Measurements from ENCODE around the gene OPTN. TPM values are rescaled to one million over a fixed set of nuclear protein-coding genes. Genes with fewer than 3 reads are reported as not detected.

The OPTN gene
- total and polyA plus RNA-seq, 2 of the 8 experiments (the other 6 are each of a cell fraction or from before 2014, with no cell fraction given): 4.8 to 20.1 TPM

DNA sequence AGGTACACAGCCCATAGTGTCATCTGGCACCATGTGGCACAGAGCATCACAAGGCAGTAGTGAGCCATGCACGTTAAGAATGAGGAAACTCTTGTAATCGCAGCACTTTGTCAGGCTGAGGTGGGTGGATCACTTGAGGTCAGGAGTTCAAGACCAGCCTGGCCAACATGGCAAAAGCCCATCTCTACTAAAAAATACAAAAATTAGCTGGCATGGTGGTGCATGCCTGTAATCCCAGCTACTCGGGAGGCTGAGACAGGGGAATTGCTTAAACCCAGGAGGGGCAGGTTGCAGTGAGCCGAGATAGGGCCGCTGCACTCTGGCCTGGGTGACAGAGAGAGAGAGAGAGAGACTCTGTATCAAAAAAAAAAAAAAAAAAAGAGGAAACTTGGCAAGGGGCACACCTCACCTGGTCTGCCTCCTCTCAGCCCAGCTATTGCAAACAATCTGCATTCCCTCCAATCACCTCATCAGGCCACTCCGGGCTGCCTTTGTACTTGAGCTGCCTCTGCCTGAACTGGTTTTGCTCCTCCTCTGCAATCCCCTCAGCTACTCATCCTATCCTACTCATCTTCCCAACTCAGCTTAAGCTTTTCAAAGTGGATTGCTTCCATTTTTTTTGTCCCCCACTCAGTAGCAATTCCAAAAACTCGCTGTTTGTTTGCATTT is 46.0 kb upstream of the OPTN start:
- Histone ChIP-seq H3K18ac (ENCODE audit: extremely low read depth, low read length) (no peak overlapping the region; the same call in 1 of the 2 replicates), H3K27me3 (replicated peaks in 1 of 4; ENCODE audit: control insufficient read depth in 3 of 4, extremely low read depth in 1 of 4, insufficient read depth in 3 of 4, low read length in 3 of 4) (no peaks in the 10 kb centered on the region; a peak in 2 of 7 replicates), H3K36me3 (ENCODE audit: control insufficient read depth in 2 of 4, insufficient read depth in 4 of 4, low read length in 3 of 4) (no peaks in the 10 kb centered on the region), H3K9me3 (ENCODE audit: insufficient read depth in 2 of 2, low read depth in 1 of 2, low read length in 1 of 2) (no peaks in the 10 kb centered on the region), H2AFZ (ENCODE audit: low read length) (peak overlapping the region; percentile 65; the same call in 1 of the 2 replicates), H3K4me1 (replicated peaks in 1 of 4; ENCODE audit: control insufficient read depth in 3 of 4, insufficient read depth in 4 of 4, low read length in 3 of 4) (peaks cover 0 to 1% (median 0%) of the 10 kb centered on the region in 4 experiments; a peak in 4 of 7 replicates), H4K91ac (replicated peaks; ENCODE audit: insufficient read length, low read length) (no peak overlapping the region), H3K4me2 (ENCODE audit: insufficient read depth in 1 of 2, low read depth in 2 of 2, low read length in 2 of 2) (no peak overlapping the region), H2AK5ac (ENCODE audit: low read depth, low read length) (no peak overlapping the region), H3K56ac (replicated peaks; ENCODE audit: insufficient read length, low read depth, low read length) (no peak overlapping the region), H3K79me2 (ENCODE audit: control insufficient read depth in 1 of 2, insufficient read depth in 2 of 2, low read length in 2 of 2) (no peaks in the 10 kb centered on the region), H4K5ac (ENCODE audit: insufficient read length, low read depth, low read length) (no peak overlapping the region), H2BK20ac (ENCODE audit: low read length) (no peak overlapping the region), H3K4me3 (ENCODE audit: extremely low read depth in 1 of 4, insufficient read depth in 2 of 4, low read depth in 3 of 4, low read length in 4 of 4) (no peak overlapping the region), H4K8ac (ENCODE audit: extremely low read depth, insufficient read depth, low read length) (no peak overlapping the region), H3K27ac (ENCODE audit: low read depth, low read length) (no peak overlapping the region), H3K23ac (ENCODE audit: insufficient read length) (no peak overlapping the region), H3K23me2 (ENCODE audit: low read depth, low read length) (no peaks in the 10 kb centered on the region; the same call in 1 of the 2 replicates), H3K9ac (replicated peaks in 1 of 4; ENCODE audit: extremely low read depth in 1 of 4, low read depth in 3 of 4, low read length in 3 of 4) (no peak overlapping the region), H4K20me1 (replicated peaks in 1 of 2; ENCODE audit: control insufficient read depth in 1 of 2, insufficient read depth in 2 of 2, low read length in 2 of 2) (no peaks in the 10 kb centered on the region), H3K14ac (ENCODE audit: insufficient read length) (no peak overlapping the region), H2BK12ac (ENCODE audit: low read depth, low read length) (peak overlapping the region; percentile 0; the same call in 1 of the 2 replicates), H2BK15ac (ENCODE audit: low read length) (no peak overlapping the region), H3K79me1 (ENCODE audit: low read depth, low read length) (no peaks in the 10 kb centered on the region), H2BK5ac (ENCODE audit: low read depth, low read length) (no peak overlapping the region), H2BK120ac (replicated peaks; ENCODE audit: low read depth, low read length) (no peak overlapping the region), H3K4ac (replicated peaks; ENCODE audit: insufficient read length, low read depth, low read length) (no peak overlapping the region)
- FAIRE-seq (no peak), DNase-seq (ENCODE audit: low read depth in 1 of 2, low spot score in 2 of 2) (no peak)
- ChIA-PET POLR2A (ENCODE audit: partially characterized antibody) (no interaction called here), CTCF (ENCODE audit: partially characterized antibody) (interaction anchor here (0.8 to 3.2 kb wide), 9 partner anchors 8 to 272 kb away, joined by 3 to 20 read pairs (median 6); no protein-coding TSS in a partner anchor)
- TF ChIP-seq KDM5A (IDR thresholded peaks at IDR 0.05; ENCODE audit: low read length): no peak
- TF ChIP-seq EGR1 (IDR thresholded peaks at IDR 0.05; ENCODE audit: borderline replicate concordance, low read depth, low read length): no peak
- no peak for TF ChIP-seq RAD21 (IDR thresholded peaks at IDR 0.05 in 1 of 2, conservative IDR thresholded peaks at IDR 0.05 in 1 of 2; ENCODE audit: low read depth in 2 of 2, low read length in 2 of 2)
- no peak for TF ChIP-seq HDAC2 (IDR thresholded peaks at IDR 0.05; ENCODE audit: borderline replicate concordance in 1 of 2, low read depth in 2 of 2, low read length in 2 of 2)
- no peak for TF ChIP-seq CREB1 (IDR thresholded peaks at IDR 0.05)
- no peak for TF ChIP-seq SAP30 (IDR thresholded peaks at IDR 0.05; ENCODE audit: insufficient read depth, insufficient replicate concordance, low read length)
- no peak for TF ChIP-seq NRF1 (IDR thresholded peaks at IDR 0.05; ENCODE audit: low read depth, low read length)
- 80% methylated on average over 7 of the region's 7 CpGs; no CpG with 5 or more reads in 1 of the 2 experiments for WGBS, 2 experiments (ENCODE audit: extremely low coverage in 1 of 2, insufficient coverage in 1 of 2, insufficient read length in 1 of 2, insufficient replicate concordance in 2 of 2, low coverage in 1 of 2, low lambda C conversion rate in 2 of 2, missing lambda C conversion rate in 1 of 2)

Data from H1 (cell line).